HepG2 (cell line): Measurements from ENCODE around the gene ZNF513. TPM values are rescaled to one million over a fixed set of nuclear protein-coding genes. Genes with fewer than 3 reads are reported as not detected.

Source experiments
- ATAC-seq: fragments of 200-7000 bp; cut with Tn5 transposase; 3 replicates; pipeline ENCODE4 v1.9.1; 2020; ENCODE audit warnings: mild to moderate bottlenecking, moderate library complexity
- BruUV-seq: library from RNA; stranded (reverse); fragments of 400-500 nt; replicated peaks from 2 replicates; lab custom pipeline; 2021; lab: Mats Ljungman, UMichigan
- CTCF ChIA-PET: fragments of 300-600 bp; formaldehyde crosslinking; extraction: SDS; loops from one replicate; lab custom pipeline; 2021; ENCODE audit warnings: low total read pairs, inconsistent platforms, low intra/inter-chr PET ratio; lab: Yijun Ruan, JAX
- POLR2A ChIA-PET: fragments of 350-600 bp; sonication (Branson Sonifier 250); formaldehyde crosslinking; loops from one replicate; lab custom pipeline; 2020; ENCODE audit warnings: antibody characterized with exemption, inconsistent platforms; lab: Yijun Ruan, JAX
- DNase-seq: peaks from one replicate; pipeline ENCODE4 v3.0.0-alpha.2; 2015; ENCODE audit warnings: low spot score
- FAIRE-seq: peaks from 3 replicates; lab custom pipeline; 2011; peaks lifted over from hg19 to GRCh38; lab: Jason Lieb, UNC
- H2AFZ ChIP-seq: one replicate; pipeline ENCODE4 v1.6.1; 2011; ENCODE audit warnings: low read length, inconsistent platforms
- H3K27ac ChIP-seq: fragments of 300-600 bp; 3 replicates; pipeline ENCODE4 v1.8.0; 2011; ENCODE audit warnings: mixed run types, mild to moderate bottlenecking, mixed read lengths, low read length, inconsistent platforms; ENCODE audit not compliant: insufficient read depth; ENCODE audit errors: extremely low read length
- H3K27me3 ChIP-seq, 2 experiments: fragments of 200-600 bp in 1 of 2; 2 replicates in 1 of 2; 3 replicates in 1 of 2; pipeline versions ENCODE4 v1.6.0 to v1.8.0; 2011; ENCODE audit warnings: low read length in 2 of 2, mild to moderate bottlenecking in 2 of 2, moderate library complexity in 2 of 2, inconsistent platforms in 1 of 2; ENCODE audit not compliant: insufficient read depth in 2 of 2, control insufficient read depth in 1 of 2
- H3K36me3 ChIP-seq, 2 experiments: fragments of 200-600 bp in 1 of 2; replicated peaks in 1 of 2; 2 replicates in 1 of 2; 3 replicates in 1 of 2; pipeline versions ENCODE4 v1.5.1 to v1.8.0; 2011; ENCODE audit warnings: low read length in 2 of 2, inconsistent platforms in 1 of 2; ENCODE audit not compliant: insufficient read depth in 2 of 2, control insufficient read depth in 1 of 2
- H3K4me1 ChIP-seq: 2 replicates; pipeline ENCODE4 v1.5.1; 2012; ENCODE audit warnings: low read length, inconsistent platforms; ENCODE audit not compliant: insufficient read depth
- H3K4me2 ChIP-seq: 2 replicates; pipeline ENCODE4 v1.6.0; 2011; ENCODE audit warnings: low read depth, low read length, inconsistent platforms
- H3K4me3 ChIP-seq, 3 experiments: fragments of 200-600 bp in 1 of 3; sonication (generic), shearing (Covaris generic) in 1 of 3; replicated peaks in 1 of 3; 2 replicates each; pipeline ENCODE4 v1.5.1; 2011 to 2016; ENCODE audit warnings: low read length in 3 of 3, inconsistent platforms in 2 of 3, low read depth in 2 of 3, mild to moderate bottlenecking in 2 of 3, control low read depth in 1 of 3, mixed read lengths in 1 of 3; ENCODE audit not compliant: insufficient read depth in 1 of 3
- H3K79me2 ChIP-seq: one replicate; pipeline ENCODE4 v1.6.1; 2011; ENCODE audit warnings: low read length, inconsistent platforms; ENCODE audit not compliant: insufficient read depth
- H3K9ac ChIP-seq: 2 replicates; pipeline ENCODE4 v1.6.0; 2011; ENCODE audit warnings: mild to moderate bottlenecking, low read depth, low read length, inconsistent platforms; ENCODE audit not compliant: insufficient read depth
- H3K9me3 ChIP-seq: 2 replicates; pipeline ENCODE4 v1.5.1; 2012; ENCODE audit warnings: mild to moderate bottlenecking, low read length
- H4K20me1 ChIP-seq: 2 replicates; pipeline ENCODE4 v1.6.0; 2011; ENCODE audit warnings: inconsistent platforms, mild to moderate bottlenecking, low read length, moderate library complexity; ENCODE audit not compliant: insufficient read depth
- CTCF ChIP-seq: sonication (generic); formaldehyde crosslinking; IDR thresholded peaks from 2 replicates; pipeline ENCODE4 v1.5.0; 2020; ENCODE audit warnings: mild to moderate bottlenecking, missing genetic modification reagents, moderate library complexity
- DZIP1 ChIP-seq: sonication (generic); formaldehyde crosslinking; IDR thresholded peaks from 2 replicates; pipeline ENCODE4 v1.5.0; 2020; ENCODE audit warnings: mild to moderate bottlenecking, missing genetic modification reagents
- FOXC1 ChIP-seq: sonication (generic); formaldehyde crosslinking; IDR thresholded peaks from 2 replicates; pipeline ENCODE4 v1.8.0; 2022; ENCODE audit warnings: mild to moderate bottlenecking, missing genetic modification reagents, borderline replicate concordance
- HIVEP1 ChIP-seq: sonication (generic); formaldehyde crosslinking; IDR thresholded peaks from 2 replicates; pipeline ENCODE4 v1.4.0; 2020; ENCODE audit warnings: mild to moderate bottlenecking, missing genetic modification reagents
- KAT2B ChIP-seq: fragments of 150-350 bp; IDR thresholded peaks from 2 replicates; pipeline ENCODE4 v1.6.1; 2014; ENCODE audit warnings: low read depth, low read length, borderline replicate concordance
- LCORL ChIP-seq, 2 experiments: fragments of 450-650 bp in 1 of 2; sonication (generic) in 1 of 2; formaldehyde crosslinking in 1 of 2; IDR thresholded peaks; 2 replicates each; pipeline versions ENCODE4 v1.5.0 to v1.6.1; 2017 to 2020; ENCODE audit warnings: antibody characterized with exemption in 1 of 2, missing genetic modification reagents in 1 of 2
- MEIS1 ChIP-seq: sonication (generic); formaldehyde crosslinking; IDR thresholded peaks from 2 replicates; pipeline ENCODE4 v1.9.0; 2021; ENCODE audit warnings: mild to moderate bottlenecking, missing genetic modification reagents, moderate library complexity, borderline replicate concordance
- RARG ChIP-seq: sonication (generic); formaldehyde crosslinking; IDR thresholded peaks from 2 replicates; pipeline ENCODE4 v1.4.0; 2020; ENCODE audit warnings: low read depth, mild to moderate bottlenecking, missing genetic modification reagents
- SNAPC2 ChIP-seq: sonication (generic); formaldehyde crosslinking; IDR thresholded peaks from 2 replicates; pipeline ENCODE4 v1.8.1; 2022; ENCODE audit warnings: mild to moderate bottlenecking, missing genetic modification reagents
- SNAPC5 ChIP-seq: sonication (generic); formaldehyde crosslinking; IDR thresholded peaks from 2 replicates; pipeline ENCODE4 v1.8.1; 2023; ENCODE audit warnings: mild to moderate bottlenecking, missing genetic modification reagents, borderline replicate concordance
- SOX6 ChIP-seq, 2 experiments: fragments of 450-650 bp in 1 of 2; sonication (generic) in 1 of 2; formaldehyde crosslinking in 1 of 2; IDR thresholded peaks; 2 replicates each; pipeline versions ENCODE4 v1.4.0 to v1.6.1; 2017 to 2020; ENCODE audit warnings: antibody characterized with exemption in 1 of 2, mild to moderate bottlenecking in 1 of 2, missing genetic modification reagents in 1 of 2
- TRIM24 ChIP-seq: sonication (generic); formaldehyde crosslinking; IDR thresholded peaks from 2 replicates; pipeline ENCODE4 v1.8.0; 2022; ENCODE audit warnings: mild to moderate bottlenecking, missing genetic modification reagents
- ZNF317 ChIP-seq: sonication (generic); formaldehyde crosslinking; IDR thresholded peaks from 2 replicates; pipeline ENCODE4 v1.5.0; 2020; ENCODE audit warnings: mild to moderate bottlenecking, missing genetic modification reagents
- ZNF44 ChIP-seq: sonication (generic); formaldehyde crosslinking; IDR thresholded peaks from 2 replicates; pipeline ENCODE4 v1.5.1; 2020; ENCODE audit warnings: mild to moderate bottlenecking, missing genetic modification reagents
- ZNF773 ChIP-seq: sonication (generic); formaldehyde crosslinking; IDR thresholded peaks from 2 replicates; pipeline ENCODE4 v1.4.0; 2020; ENCODE audit warnings: missing genetic modification reagents, borderline replicate concordance
- ZNF792 ChIP-seq: IDR thresholded peaks from 2 replicates; pipeline ENCODE4 v1.6.1; 2016
- WGBS: methylation state at CpG from one replicate; pipeline ENCODE4 v1.1.6; 2017; ENCODE audit warnings: low lambda C conversion rate; 5-methylcytosine and 5-hydroxymethylcytosine counted together
- in situ Hi-C: cut with HindIII; loops from 2 replicates; pipeline ENCODE4 v1.10.0; 2017; ENCODE audit warnings: low pct_unique_long_range_greater_than_20kb; ENCODE audit not compliant: extremely low pct_ligation_motif_present
- intact Hi-C: fragments of 100-400 bp; cut with micrococcal nuclease; formaldehyde crosslinking; loops from one replicate; pipeline ENCODE4 v1.10.0; 2022; ENCODE audit not compliant: unreplicated experiment
- polyA plus RNA-seq, 8 experiments: library from polyadenylated mRNA; depleted of rRNA in 3 of 8; stranded (reverse) in 7 of 8; unstranded in 1 of 8; fragments of >200 nt; fragmentation: Illumina TruSeq in 4 of 8; extraction: Trizol in 4 of 8; gene quantifications; 2 replicates each; pipeline versions ENCODE4 v1.2.1 to v1.2.3, GENCODE V29; 2011 to 2016; ENCODE audit warnings: low read depth in 4 of 8, missing spikeins in 1 of 8, mixed read lengths in 1 of 8; ENCODE audit not compliant: insufficient read depth in 1 of 8
- total RNA-seq, 5 experiments: library from RNA; depleted of rRNA; stranded (reverse); fragments of >200 nt; fragmentation: Illumina TruSeq; extraction: Trizol; gene quantifications; 2 replicates each; pipeline ENCODE4 v1.2.3, GENCODE V29; 2016; ENCODE audit warnings: low read depth in 1 of 5
- TF ChIP-seq, protein P1 (sequence below): sonication (generic); formaldehyde crosslinking; IDR thresholded peaks from 2 replicates; pipeline ENCODE4 v1.8.0; 2022; ENCODE audit warnings: mild to moderate bottlenecking, missing genetic modification reagents, borderline replicate concordance

The ZNF513 gene
- total and polyA plus RNA-seq, 2 of the 13 experiments (the other 11 are each of a cell fraction or from before 2014, with no cell fraction given) = 4.9 to 6.3 TPM

- POLR2A ChIA-PET = interaction anchor here (1.2 to 5.1 kb wide), 5 partner anchors 15 to 118 kb away, joined by 3 to 34 read pairs (median 18); partner anchors contain the start of genes GTF3C2, MPV17 and PPM1G
- H3K36me3 ChIP-seq = peaks cover 48 to 70% of the 10 kb centered on the region in 2 experiments
- TF ChIP-seq TRIM24 (CRISPR knock-in tag) = no peak
- no peak for TF ChIP-seq DZIP1 (CRISPR knock-in tag)
- TF ChIP-seq ZNF773 (CRISPR knock-in tag) = no peak
- no peak for TF ChIP-seq LCORL (IDR thresholded peaks at IDR 0.05)
- no peak for TF ChIP-seq LCORL (CRISPR knock-in tag; IDR thresholded peaks at IDR 0.05)
- TF ChIP-seq SNAPC5 (CRISPR knock-in tag) = no peak
- peak; percentile 70 for TF ChIP-seq CTCF (CRISPR knock-in tag)
- 0 out of 2 replicates have a peak, but pooled peaks have one; percentile 77 for TF ChIP-seq MEIS1 (CRISPR knock-in tag)
- TF ChIP-seq ZNF44 = no peak
- TF ChIP-seq HIVEP1 (CRISPR knock-in tag) = peak; percentile 58
- TF ChIP-seq ZNF792 (CRISPR knock-in tag) = no peak
- TF ChIP-seq FOXC1 (CRISPR knock-in tag) = no peak
- no peak for TF ChIP-seq ZNF317 (CRISPR knock-in tag)
- TF ChIP-seq SOX6 (IDR thresholded peaks at IDR 0.05) = no peak
- 0 out of 2 replicates have a peak, but pooled peaks have one; percentile 14 for TF ChIP-seq SOX6 (CRISPR knock-in tag; IDR thresholded peaks at IDR 0.05)
- TF ChIP-seq RARG (CRISPR knock-in tag) = no peak
- no peak for TF ChIP-seq SNAPC2 (CRISPR knock-in tag)
- TF ChIP-seq, protein P1, sequence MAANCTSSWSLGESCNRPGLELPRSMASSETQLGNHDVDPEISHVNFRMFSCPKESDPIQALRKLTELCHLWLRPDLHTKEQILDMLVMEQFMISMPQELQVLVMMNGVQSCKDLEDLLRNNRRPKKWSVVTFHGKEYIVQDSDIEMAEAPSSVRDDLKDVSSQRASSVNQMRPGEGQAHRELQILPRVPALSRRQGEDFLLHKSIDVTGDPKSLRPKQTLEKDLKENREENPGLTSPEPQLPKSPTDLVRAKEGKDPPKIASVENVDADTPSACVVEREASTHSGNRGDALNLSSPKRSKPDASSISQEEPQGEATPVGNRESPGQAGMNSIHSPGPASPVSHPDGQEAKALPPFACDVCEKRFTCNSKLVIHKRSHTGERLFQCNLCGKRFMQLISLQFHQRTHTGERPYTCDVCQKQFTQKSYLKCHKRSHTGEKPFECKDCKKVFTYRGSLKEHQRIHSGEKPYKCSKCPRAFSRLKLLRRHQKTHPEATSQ (CRISPR knock-in tag) = no peak
- TF ChIP-seq KAT2B = no peak
Observed at GRCh38 chr2:27378096-27378808, 2.3 kb downstream of the ZNF513 start.

More at GRCh38 chr2:27378096-27378808, 2.3 kb downstream of the ZNF513 start:
- 94% methylated on average over 29 of the region's 29 CpGs for WGBS
- Histone ChIP-seq H3K79me2 (peaks cover 6% of the 10 kb centered on the region), H3K9me3 (no peaks in the 10 kb centered on the region), H3K4me3 (no peak overlapping the region), H2AFZ (no peak overlapping the region), H3K27ac (peak overlapping the region; percentile 85), H3K9ac (no peak overlapping the region), H3K27me3 (no peaks in the 10 kb centered on the region), H3K4me1 (peaks cover 27% of the 10 kb centered on the region), H4K20me1 (peaks cover 3% of the 10 kb centered on the region; the same call in 1 of the 2 replicates), H3K4me2 (no peak overlapping the region)
- FAIRE-seq (no peak), DNase-seq (peak; percentile 25), ATAC-seq (peak; percentile 3)
- in situ Hi-C loops (no loop called here), intact Hi-C loops (loop anchor here (1.0 to 10.0 kb wide), 2 partner anchors 57 to 123 kb away; no protein-coding TSS in a partner anchor)
- CTCF ChIA-PET = interaction anchor here (0.8 kb wide), 1 partner anchor 57 kb away, joined by 3 read pairs; no protein-coding TSS in a partner anchor
- no TSS peak for BruUV-seq
